GM12873 (cell line): ENCODE results near the gene MED26.

Experiments
- TF ChIP-seq, protein P1 (sequence below): IDR thresholded peaks from 2 replicates; pipeline ENCODE4 v1.5.1; 2012; ENCODE audit warnings: low read depth, mild to moderate bottlenecking, moderate library complexity, low read length, control low read depth; ENCODE audit not compliant: insufficient read depth; ENCODE audit errors: missing control alignments

MED26 gene

GRCh38 chr19:16661480-16662034 is 33.6 kb upstream of the MED26 start:
- TF ChIP-seq, protein P1, sequence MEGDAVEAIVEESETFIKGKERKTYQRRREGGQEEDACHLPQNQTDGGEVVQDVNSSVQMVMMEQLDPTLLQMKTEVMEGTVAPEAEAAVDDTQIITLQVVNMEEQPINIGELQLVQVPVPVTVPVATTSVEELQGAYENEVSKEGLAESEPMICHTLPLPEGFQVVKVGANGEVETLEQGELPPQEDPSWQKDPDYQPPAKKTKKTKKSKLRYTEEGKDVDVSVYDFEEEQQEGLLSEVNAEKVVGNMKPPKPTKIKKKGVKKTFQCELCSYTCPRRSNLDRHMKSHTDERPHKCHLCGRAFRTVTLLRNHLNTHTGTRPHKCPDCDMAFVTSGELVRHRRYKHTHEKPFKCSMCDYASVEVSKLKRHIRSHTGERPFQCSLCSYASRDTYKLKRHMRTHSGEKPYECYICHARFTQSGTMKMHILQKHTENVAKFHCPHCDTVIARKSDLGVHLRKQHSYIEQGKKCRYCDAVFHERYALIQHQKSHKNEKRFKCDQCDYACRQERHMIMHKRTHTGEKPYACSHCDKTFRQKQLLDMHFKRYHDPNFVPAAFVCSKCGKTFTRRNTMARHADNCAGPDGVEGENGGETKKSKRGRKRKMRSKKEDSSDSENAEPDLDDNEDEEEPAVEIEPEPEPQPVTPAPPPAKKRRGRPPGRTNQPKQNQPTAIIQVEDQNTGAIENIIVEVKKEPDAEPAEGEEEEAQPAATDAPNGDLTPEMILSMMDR, result no peak

DNA sequence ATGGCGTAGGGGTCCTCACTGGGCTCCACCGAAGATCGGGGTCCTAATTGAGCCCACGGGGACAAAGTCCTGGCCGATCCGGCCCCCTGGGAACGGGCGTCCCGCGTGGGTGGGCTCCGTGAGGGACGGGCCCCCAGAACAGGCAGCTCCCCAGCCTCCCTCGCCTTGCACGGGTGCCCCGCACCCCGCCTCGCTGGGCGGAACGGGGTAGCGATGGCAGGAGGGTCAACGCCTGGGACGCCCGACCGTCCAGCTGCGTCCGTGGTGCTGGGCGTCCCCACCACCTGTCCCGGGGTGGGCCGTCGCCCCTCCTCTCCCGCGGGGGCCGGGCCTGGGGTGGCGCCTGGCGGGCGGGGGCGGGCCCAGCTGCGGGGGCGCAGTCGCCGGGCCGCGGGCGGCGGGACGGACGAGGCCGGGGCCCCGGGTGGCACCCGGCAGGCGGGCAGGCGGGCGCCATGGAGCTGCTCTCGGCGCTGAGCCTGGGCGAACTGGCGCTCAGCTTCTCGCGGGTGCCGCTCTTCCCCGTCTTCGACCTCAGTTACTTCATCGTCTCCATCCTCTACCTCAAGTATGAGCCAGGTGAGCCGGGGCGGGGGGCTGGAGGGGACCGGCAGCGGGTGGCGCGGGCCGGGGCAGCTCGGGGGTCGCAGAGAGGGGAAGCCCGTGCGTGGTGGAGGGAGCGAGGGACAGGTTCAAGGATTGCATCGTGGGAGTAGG is 32.9 kb upstream of the MED26 start, which contains the start of gene TMEM38A:
TMEM38A (plus strand) TSS at position 377 of the 717 bp plus-strand sequence; CDS start at position 456, 79 bp downstream.
- TF ChIP-seq, protein P1, result no peak

DNA sequence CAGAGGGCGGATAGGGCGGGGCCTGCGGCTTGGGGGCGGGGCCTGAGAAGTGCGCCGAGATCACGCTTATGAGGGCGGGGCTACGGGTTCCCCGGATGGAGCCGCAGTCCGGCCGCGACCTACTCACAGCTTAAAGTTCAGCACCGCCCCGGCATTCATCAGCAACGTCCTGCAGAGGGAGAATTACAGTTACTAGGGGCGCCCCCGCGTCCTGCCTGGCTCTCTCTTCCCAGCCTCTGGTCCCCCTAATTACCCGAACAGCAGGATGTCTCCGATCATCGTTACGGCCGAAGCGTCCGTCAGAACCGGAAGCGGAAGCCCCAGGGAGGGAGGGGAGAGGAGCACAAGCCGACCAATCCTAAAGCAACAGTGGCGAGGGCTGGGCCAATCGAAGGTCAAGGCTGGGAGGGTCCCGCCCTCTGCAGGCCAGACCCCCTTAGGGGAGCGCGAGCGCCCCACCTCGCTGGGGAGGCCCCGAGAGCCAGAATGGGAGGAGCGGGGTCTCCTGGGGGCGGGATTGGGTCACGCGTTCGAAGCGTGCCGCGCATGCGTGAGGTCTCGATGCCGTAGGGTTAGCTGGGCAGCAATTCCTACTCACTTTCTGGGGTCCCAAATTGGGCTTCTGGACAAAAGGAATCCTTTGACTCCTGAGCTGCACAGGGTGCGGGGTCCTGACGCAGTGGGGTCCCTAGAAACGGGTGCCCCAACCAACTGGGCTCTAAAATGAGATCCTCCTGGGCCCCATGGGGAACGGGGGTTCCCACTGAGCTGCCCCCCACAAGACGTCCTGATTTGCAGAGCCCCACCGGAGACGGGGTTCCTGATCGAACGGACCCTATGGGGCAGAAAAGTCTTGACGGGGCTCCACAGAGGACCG is 32.1 kb upstream of the MED26 start, which contains the start of gene SMIM7:
SMIM7 (minus strand) TSS at position 313 of the 877 bp plus-strand sequence; CDS start at position 279, 34 bp downstream.
- TF ChIP-seq, protein P1, result no peak

GRCh38 chr19:16659464-16659831 is 31.4 kb upstream of the MED26 start:
- TF ChIP-seq, protein P1, result no peak

GRCh38 chr19:16657384-16657783 is 29.4 kb upstream of the MED26 start:
- TF ChIP-seq, protein P1, result no peak

DNA sequence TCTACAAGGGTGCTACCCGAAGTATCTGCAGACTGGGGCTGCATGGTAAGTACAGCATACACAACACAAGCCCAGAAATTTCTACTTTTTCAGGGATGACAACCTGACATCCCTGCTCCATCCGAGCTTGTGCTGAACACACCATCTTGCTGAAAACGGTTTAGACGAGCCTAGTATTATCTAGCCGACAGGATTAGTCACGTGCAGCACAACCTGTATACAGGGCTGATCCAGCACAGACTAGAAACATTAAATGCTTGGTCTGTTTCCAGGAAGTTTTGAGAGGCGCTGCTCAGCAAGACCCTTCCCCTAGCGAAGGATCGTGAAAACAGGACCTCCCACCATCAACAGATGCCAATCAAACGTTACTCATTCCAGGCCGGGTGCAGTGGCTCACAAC is 27.7 kb upstream of the MED26 start:
- TF ChIP-seq, protein P1, result no peak

GRCh38 chr19:16654627-16655026 is 26.6 kb upstream of the MED26 start:
- TF ChIP-seq, protein P1, result no peak
